HEK293 (cell line): ENCODE results near the gene ETV3.

Experiments used
- EGR2 ChIP-seq: fragments of 450-650 bp; formaldehyde crosslinking; IDR thresholded peaks from 2 replicates; pipeline ENCODE4 v1.5.1; 2016; ENCODE audit warnings: low read depth, missing biosample characterization, missing genetic modification characterization
- INSM2 ChIP-seq: fragments of 450-650 bp; formaldehyde crosslinking; IDR thresholded peaks from 2 replicates; pipeline ENCODE4 v1.5.1; 2016; ENCODE audit warnings: missing biosample characterization, missing genetic modification characterization
- KLF16 ChIP-seq: fragments of 450-650 bp; formaldehyde crosslinking; IDR thresholded peaks from 2 replicates; pipeline ENCODE4 v1.5.1; 2017; ENCODE audit warnings: missing biosample characterization, missing genetic modification characterization
- OVOL3 ChIP-seq: fragments of 450-650 bp; formaldehyde crosslinking; IDR thresholded peaks from 2 replicates; pipeline ENCODE4 v1.5.1; 2016; ENCODE audit warnings: missing biosample characterization, missing genetic modification characterization
- PBX3 ChIP-seq: sonication (generic); formaldehyde crosslinking; IDR thresholded peaks from 2 replicates; pipeline ENCODE4 v1.8.1; 2022; ENCODE audit warnings: mild to moderate bottlenecking, moderate library complexity, missing genetic modification reagents
- SP2 ChIP-seq: fragments of 450-650 bp; formaldehyde crosslinking; IDR thresholded peaks from 2 replicates; pipeline ENCODE4 v1.5.1; 2016; ENCODE audit warnings: missing biosample characterization, missing genetic modification characterization
- SP3 ChIP-seq: fragments of 450-650 bp; formaldehyde crosslinking; IDR thresholded peaks from 2 replicates; pipeline ENCODE4 v1.5.1; 2016; ENCODE audit warnings: missing biosample characterization, missing genetic modification characterization
- ZBTB49 ChIP-seq: fragments of 450-650 bp; formaldehyde crosslinking; IDR thresholded peaks from 2 replicates; pipeline ENCODE4 v1.5.1; 2016; ENCODE audit warnings: missing biosample characterization, missing genetic modification characterization, low read depth
- ZEB2 ChIP-seq: fragments of 450-650 bp; formaldehyde crosslinking; IDR thresholded peaks from 2 replicates; pipeline ENCODE4 v1.5.1; 2016; ENCODE audit warnings: missing biosample characterization, missing genetic modification characterization
- ZFP37 ChIP-seq: fragments of 450-650 bp; formaldehyde crosslinking; IDR thresholded peaks from 2 replicates; pipeline ENCODE4 v1.5.1; 2016; ENCODE audit warnings: missing biosample characterization, missing genetic modification characterization
- ZNF148 ChIP-seq: fragments of 450-650 bp; formaldehyde crosslinking; IDR thresholded peaks from 2 replicates; pipeline ENCODE4 v1.5.0; 2017; ENCODE audit warnings: missing biosample characterization, missing genetic modification characterization, borderline replicate concordance
- ZNF184 ChIP-seq: fragments of 450-650 bp; IDR thresholded peaks from 2 replicates; pipeline ENCODE4 v1.5.1; 2018; ENCODE audit warnings: missing biosample characterization, mild to moderate bottlenecking, missing genetic modification characterization
- ZNF19 ChIP-seq: fragments of 450-650 bp; formaldehyde crosslinking; IDR thresholded peaks from 2 replicates; pipeline ENCODE4; 2016; ENCODE audit warnings: missing biosample characterization, missing genetic modification characterization, low read depth
- ZNF2 ChIP-seq: fragments of 450-650 bp; formaldehyde crosslinking; IDR thresholded peaks from 2 replicates; pipeline ENCODE4 v1.5.1; 2016; ENCODE audit warnings: missing biosample characterization, missing genetic modification characterization
- ZNF248 ChIP-seq: fragments of 450-650 bp; formaldehyde crosslinking; IDR thresholded peaks from 2 replicates; pipeline ENCODE4 v1.5.1; 2017; ENCODE audit warnings: missing biosample characterization, missing genetic modification characterization
- ZNF311 ChIP-seq: fragments of 450-650 bp; formaldehyde crosslinking; IDR thresholded peaks from 2 replicates; pipeline ENCODE4 v1.5.1; 2017; ENCODE audit warnings: missing biosample characterization, missing genetic modification characterization, borderline replicate concordance
- ZNF366 ChIP-seq: fragments of 450-650 bp; formaldehyde crosslinking; conservative IDR thresholded peaks from 2 replicates; pipeline ENCODE4 v1.5.1; 2016; ENCODE audit warnings: missing biosample characterization, missing genetic modification characterization
- ZNF394 ChIP-seq: fragments of 450-650 bp; formaldehyde crosslinking; IDR thresholded peaks from 2 replicates; pipeline ENCODE4 v1.5.1; 2016; ENCODE audit warnings: missing biosample characterization, missing genetic modification characterization, mild to moderate bottlenecking, moderate library complexity, borderline replicate concordance
- ZNF404 ChIP-seq: fragments of 450-650 bp; formaldehyde crosslinking; IDR thresholded peaks from 2 replicates; pipeline ENCODE4 v1.5.1; 2017; ENCODE audit warnings: missing biosample characterization, missing genetic modification characterization
- ZNF423 ChIP-seq: fragments of 450-650 bp; formaldehyde crosslinking; IDR thresholded peaks from 2 replicates; pipeline ENCODE4 v1.5.1; 2016; ENCODE audit warnings: missing biosample characterization, missing genetic modification characterization
- ZNF488 ChIP-seq: fragments of 450-650 bp; formaldehyde crosslinking; IDR thresholded peaks from 2 replicates; pipeline ENCODE4 v1.5.1; 2016; ENCODE audit warnings: missing biosample characterization, missing genetic modification characterization
- ZNF521 ChIP-seq: fragments of 450-650 bp; formaldehyde crosslinking; IDR thresholded peaks from 2 replicates; pipeline ENCODE4 v1.5.1; 2017; ENCODE audit warnings: missing biosample characterization, mild to moderate bottlenecking, missing genetic modification characterization
- ZNF530 ChIP-seq: fragments of 450-650 bp; formaldehyde crosslinking; IDR thresholded peaks from 2 replicates; pipeline ENCODE4 v1.5.1; 2016; ENCODE audit warnings: low read depth, missing biosample characterization, missing genetic modification characterization
- ZNF549 ChIP-seq: fragments of 450-650 bp; IDR thresholded peaks from 2 replicates; pipeline ENCODE4 v1.5.1; 2018; ENCODE audit warnings: missing biosample characterization, missing genetic modification characterization, mild to moderate bottlenecking, inconsistent platforms, moderate library complexity
- ZNF558 ChIP-seq: fragments of 450-650 bp; formaldehyde crosslinking; IDR thresholded peaks from 2 replicates; pipeline ENCODE4 v1.5.1; 2016; ENCODE audit warnings: missing biosample characterization, missing genetic modification characterization
- ZNF585B ChIP-seq: fragments of 450-650 bp; formaldehyde crosslinking; IDR thresholded peaks from 2 replicates; pipeline ENCODE4 v1.5.1; 2016; ENCODE audit warnings: missing biosample characterization, missing genetic modification characterization
- ZNF639 ChIP-seq: fragments of 450-650 bp; formaldehyde crosslinking; IDR thresholded peaks from 2 replicates; pipeline ENCODE4 v1.5.1; 2016; ENCODE audit warnings: missing biosample characterization, missing genetic modification characterization
- ZNF785 ChIP-seq: fragments of 450-650 bp; formaldehyde crosslinking; IDR thresholded peaks from 2 replicates; pipeline ENCODE4 v1.5.1; 2016; ENCODE audit warnings: missing biosample characterization, missing genetic modification characterization
- ZNF837 ChIP-seq: fragments of 450-650 bp; formaldehyde crosslinking; IDR thresholded peaks from 2 replicates; pipeline ENCODE4 v1.5.1; 2016; ENCODE audit warnings: missing biosample characterization, missing genetic modification characterization
- ZXDB ChIP-seq: fragments of 450-650 bp; formaldehyde crosslinking; IDR thresholded peaks from 2 replicates; pipeline ENCODE4 v1.5.1; 2016; ENCODE audit warnings: missing biosample characterization, missing genetic modification characterization

The ETV3 gene

GRCh38 chr1:157138220-157139051, at the start of gene ETV3 (continued):
- TF ChIP-seq ZNF639 (tag by site-specific recombination) (no peak), OVOL3 (no peak), ZNF488 (tag by site-specific recombination) (no peak), ZEB2 (peak; percentile 69), ZNF530 (tag by site-specific recombination) (no peak), ZNF248 (no peak), PBX3 (CRISPR knock-in tag) (peak; percentile 81), ZNF558 (tag by site-specific recombination) (no peak), EGR2 (tag by site-specific recombination) (peak; percentile 91), ZNF184 (peak; percentile 60), ZNF2 (tag by site-specific recombination) (no peak), KLF16 (tag by site-specific recombination) (no peak; the same call in none of the 2 replicates), ZNF549 (no peak), ZNF366 (tag by site-specific recombination) (peak; percentile 38; the same call in 1 of the 2 replicates), ZNF785 (tag by site-specific recombination) (peak; percentile 12; the same call in 1 of the 2 replicates), ZNF404 (tag by site-specific recombination) (no peak), INSM2 (no peak), SP2 (tag by site-specific recombination) (peak; percentile 91), ZNF585B (no peak), ZNF837 (tag by site-specific recombination) (no peak), ZNF148 (no peak), ZNF521 (tag by site-specific recombination) (no peak), ZNF19 (tag by site-specific recombination) (no peak), ZNF423 (peak; percentile 67), ZXDB (tag by site-specific recombination) (no peak), SP3 (tag by site-specific recombination) (peak; percentile 84), ZNF394 (peak; percentile 34; the same call in 1 of the 2 replicates), ZFP37 (tag by site-specific recombination) (peak; percentile 35; the same call in 1 of the 2 replicates), ZBTB49 (no peak), ZNF311 (no peak)
